NCI-H1092 (cell line): ENCODE data around the gene CDK4.
A peak's percentile ranks its signal among the peaks of the same experiment; 100 is the strongest.

Source experiments
- DNase-seq: peaks from one replicate; lab custom pipeline; 2025; lab: John Stamatoyannopoulos, UW

The CDK4 gene

GRCh38 chr12:57755454-57756372 is 3.6 kb upstream of the CDK4 start:
- no peak for DNase-seq

- no peak for DNase-seq
These were observed 3.0 kb upstream of the CDK4 start for GRCh38 chr12:57755194-57755453.

- peak; percentile 38 for DNase-seq
These were observed 2.5 kb upstream of the CDK4 start, which contains the start of gene MARCHF9 for GRCh38 chr12:57754411-57755193. MARCHF9 (plus strand) TSS chr12:57755103; CDS start chr12:57755529, 426 bp downstream.

GRCh38 chr12:57753756-57754337 is 1.7 kb upstream of the CDK4 start:
- DNase-seq = no peak

DNA sequence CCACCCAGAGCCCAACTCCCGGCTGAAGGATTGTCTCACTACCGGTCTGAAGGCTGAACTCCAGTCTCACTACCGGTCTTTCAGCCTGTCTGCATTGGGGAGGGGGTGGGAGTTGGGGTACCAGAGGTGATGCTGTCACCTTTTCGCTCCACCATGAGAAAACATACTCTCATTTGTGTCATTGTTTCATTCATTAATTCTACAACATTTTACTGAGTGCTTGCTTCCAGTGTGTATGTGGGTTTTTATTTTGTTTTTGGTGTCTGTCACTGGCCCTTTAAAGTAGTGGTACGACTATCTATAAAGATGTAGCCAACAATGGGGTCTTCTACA is 524 bp upstream of the CDK4 start:
- no peak for DNase-seq

- no peak for DNase-seq
These were observed 700 bp downstream of the CDK4 start for GRCh38 chr12:57751432-57751787.

DNA sequence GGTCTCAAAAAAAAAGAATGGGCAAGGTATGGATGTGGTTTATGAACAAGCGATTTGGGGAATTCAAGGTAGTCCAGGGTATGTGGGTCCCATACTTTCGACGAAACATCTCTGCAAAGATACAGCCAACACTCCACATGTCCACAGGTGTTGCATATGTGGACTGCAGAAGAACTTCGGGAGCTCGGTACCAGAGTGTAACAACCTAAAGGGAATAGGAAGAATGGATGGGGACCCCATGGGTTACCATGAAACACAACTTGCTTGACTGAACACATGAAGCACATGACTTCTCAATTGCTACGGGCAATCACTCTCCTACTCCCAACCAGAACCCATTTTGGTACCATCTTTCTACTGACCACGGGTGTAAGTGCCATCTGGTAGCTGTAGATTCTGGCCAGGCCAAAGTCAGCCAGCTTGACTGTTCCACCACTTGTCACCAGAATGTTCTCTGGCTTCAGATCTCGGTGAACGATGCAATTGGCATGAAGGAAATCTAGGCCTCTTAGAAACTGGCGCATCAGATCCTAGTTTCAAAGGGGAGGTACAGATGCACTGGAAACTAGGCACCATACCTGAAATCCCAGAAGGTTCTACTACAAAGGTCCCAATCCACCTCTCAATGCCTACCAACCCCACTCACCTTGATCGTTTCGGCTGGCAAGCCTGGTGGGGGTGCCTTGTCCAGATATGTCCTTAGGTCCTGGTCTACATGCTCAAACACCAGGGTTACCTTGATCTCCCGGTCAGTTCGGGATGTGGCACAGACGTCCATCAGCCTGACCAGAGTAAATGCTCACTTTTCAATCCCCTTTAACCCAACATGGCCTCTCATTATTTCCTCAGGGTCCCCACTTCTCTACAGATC is 1.3 kb downstream of the CDK4 start:
- DNase-seq = no peak

GRCh38 chr12:57749061-57749460 is 3.0 kb downstream of the CDK4 start:
- DNase-seq = no peak

- DNase-seq = no peak
These were observed 6.1 kb downstream of the CDK4 start for GRCh38 chr12:57746025-57746424.

DNA sequence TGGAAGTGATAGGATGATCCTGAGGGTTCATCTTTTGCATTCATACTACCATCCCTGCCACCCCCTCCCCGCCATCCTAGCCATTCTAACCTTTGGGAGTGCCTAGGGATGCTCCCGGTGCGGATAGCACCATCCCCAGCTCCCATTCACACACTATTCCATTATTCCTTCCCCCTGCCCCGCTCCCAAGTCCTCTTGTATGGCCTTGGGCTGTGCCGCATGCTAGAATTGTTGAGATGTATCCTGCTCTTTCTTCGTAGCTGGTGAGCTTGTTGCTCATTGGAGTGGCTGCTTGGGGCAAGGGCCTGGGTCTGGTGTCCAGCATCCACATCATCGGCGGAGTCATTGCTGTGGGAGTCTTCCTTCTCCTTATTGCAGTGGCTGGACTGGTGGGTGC is 6.6 kb downstream of the CDK4 start:
- no peak for DNase-seq

DNA sequence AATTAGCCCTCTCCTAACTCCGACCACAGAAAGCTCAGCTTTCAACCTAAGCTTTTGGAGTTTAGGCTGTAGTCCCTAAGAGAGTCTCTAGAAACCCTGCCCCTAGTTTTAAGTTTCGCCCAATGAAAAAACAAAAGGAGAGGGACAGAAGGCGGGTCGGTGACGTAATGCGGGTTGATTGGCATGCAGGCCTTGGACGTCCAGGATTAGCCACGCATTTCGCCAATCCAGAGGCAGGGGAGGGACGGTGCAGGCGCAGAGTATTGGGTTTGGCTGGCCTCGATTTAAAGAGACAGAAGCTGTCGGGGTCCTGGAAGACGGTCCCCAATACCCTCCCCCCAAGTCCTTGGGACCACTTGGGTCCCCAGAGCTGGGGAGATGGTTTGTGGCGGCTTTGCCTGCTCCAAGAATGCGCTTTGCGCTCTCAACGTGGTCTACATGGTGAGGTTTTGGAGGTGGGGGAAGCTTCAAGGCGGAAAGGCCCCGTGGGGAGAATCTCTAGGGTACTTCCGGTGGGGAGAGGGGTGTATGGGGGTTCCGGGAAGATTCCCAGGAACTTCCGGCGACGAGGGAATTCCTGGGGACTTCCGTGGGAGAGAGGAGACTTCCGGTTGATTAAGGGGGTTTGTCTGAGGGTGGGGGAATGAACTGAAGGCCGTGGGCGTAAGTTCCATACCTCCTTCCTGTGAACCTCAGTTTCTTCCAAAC is 7.2 kb downstream of the CDK4 start, which contains the start of gene TSPAN31:
Gene TSPAN31 (plus strand): TSS at position 263 of the 708 bp plus-strand sequence. CDS start 116 bp downstream, at position 379.
- peak; percentile 91 for DNase-seq

- peak; percentile 66 for DNase-seq
These were observed 7.8 kb downstream of the CDK4 start for GRCh38 chr12:57744194-57744776.

DNA sequence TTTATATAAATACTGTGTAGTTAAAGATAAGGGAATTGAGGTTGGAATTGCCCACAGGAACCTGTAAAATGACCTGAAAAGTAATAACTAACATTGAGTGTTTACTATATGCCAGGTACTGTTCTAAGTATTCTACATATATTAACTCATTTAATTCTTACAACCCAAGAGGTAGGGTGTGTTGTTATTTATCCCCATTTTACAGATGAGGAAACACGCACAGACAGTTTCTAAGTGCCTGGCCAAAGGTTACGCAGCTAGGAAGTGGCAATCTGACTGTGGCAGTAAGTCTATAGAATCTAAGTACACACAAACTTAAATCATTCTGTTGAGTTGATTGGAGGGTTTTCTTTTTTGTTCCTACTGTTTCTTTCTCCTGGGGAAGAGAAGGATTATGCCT is 8.3 kb downstream of the CDK4 start:
- no peak for DNase-seq

DNA sequence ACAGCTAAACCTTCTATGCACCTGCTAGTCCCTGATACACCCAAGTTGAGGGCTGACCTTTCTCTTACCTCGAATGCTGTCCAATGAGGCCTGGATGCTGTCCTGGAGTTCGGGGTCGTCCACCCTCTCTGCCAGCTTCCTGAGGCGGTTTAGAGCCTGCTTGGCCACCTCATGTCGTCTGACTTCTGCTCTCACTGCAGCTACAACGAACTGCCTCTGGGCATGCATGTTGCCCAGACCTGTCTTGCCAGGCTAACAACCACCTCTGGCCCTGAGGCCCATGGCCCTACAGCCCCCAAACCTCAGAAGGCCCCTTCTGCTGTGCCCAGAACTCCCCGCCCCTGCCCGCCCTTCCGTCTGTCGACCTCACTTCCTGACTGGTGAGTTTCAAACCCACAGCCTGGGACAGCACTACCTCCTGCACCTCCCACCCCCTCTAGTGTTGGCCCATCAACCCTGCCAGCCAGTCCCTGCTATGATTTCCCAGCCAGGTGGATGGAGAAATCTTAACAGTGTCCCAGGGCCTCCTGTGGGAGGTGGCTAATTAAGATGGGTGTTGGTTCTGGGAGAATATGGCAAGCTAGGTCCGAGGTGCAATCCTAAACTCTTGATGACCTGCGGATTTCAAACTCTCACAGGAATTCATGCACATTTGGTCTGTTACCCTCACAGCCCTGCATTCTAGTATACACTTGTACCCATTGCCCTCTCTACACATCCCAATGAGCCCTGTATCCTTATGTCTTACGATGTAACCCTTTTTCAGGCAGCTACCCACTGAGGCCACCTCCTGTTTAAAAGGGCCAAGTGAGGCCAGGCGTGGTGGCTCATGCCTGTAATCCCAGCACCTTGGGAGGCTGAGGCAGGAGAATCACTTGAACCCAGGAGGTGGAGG is 10.0 kb downstream of the CDK4 start:
- DNase-seq = no peak

DNA sequence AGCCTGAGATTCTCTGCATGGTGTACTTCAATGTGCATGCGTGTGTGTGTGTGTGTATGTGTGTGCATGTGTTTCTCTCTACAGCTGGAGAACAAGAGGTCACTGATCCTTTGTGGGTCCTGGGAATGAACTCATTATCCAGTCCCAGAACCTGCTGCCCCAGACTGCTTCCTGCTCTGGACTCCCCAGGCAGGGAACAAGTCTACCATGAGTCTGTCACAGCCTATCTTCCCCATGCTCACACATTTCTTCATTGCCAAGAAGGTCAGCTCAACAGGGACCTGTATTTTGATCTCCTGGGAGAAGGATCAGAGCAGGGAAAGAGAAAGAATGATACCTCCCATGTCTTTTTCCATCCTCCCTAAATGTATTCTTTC is 10.7 kb downstream of the CDK4 start:
- no peak for DNase-seq

GRCh38 chr12:57740656-57741412 is 11.3 kb downstream of the CDK4 start:
- DNase-seq = no peak

- no peak for DNase-seq
These were observed 12.1 kb downstream of the CDK4 start for GRCh38 chr12:57739914-57740538.

DNA sequence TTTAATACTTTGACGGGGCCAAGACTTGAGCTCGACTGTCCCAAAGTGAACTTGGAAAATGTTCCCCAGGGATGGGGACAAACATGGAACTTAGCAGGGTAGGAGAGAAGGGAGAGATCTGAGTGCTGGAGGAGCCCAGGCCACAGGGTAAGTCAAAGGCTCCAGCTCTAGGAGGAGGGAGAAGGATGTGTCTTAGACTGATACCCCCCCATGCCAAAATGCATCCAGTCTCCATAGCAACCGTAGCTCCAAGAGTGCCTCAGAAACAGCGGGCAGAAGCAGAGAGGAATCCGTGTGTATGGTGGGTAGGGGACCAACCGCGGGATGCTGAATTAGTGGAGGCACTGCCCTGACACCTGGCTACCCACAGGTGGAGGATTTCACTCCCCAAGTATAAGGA is 12.7 kb downstream of the CDK4 start:
- no peak for DNase-seq
